Measurements from ENCODE around the gene MBOAT1. TPM values are rescaled to one million over a fixed set of nuclear protein-coding genes. Genes with fewer than 3 reads are reported as not detected.
"Not testable (repeated sequence)": the region's sequence is repeated elsewhere in the genome, so short reads cannot be mapped to it uniquely, and the experiment has no call there.

MBOAT1 gene
- polyA plus RNA-seq, 1 donor from 2014 or later = not detected

- Histone ChIP-seq H4K20me1 (ENCODE audit: insufficient read depth) (no peaks in the 10 kb centered on the region), H3K79me2 (replicated peaks; ENCODE audit: insufficient read depth, low read length) (no peaks in the 10 kb centered on the region), H3K9me2 (ENCODE audit: insufficient read depth, low read length) (no peaks in the 10 kb centered on the region), H3F3A (ENCODE audit: insufficient read depth, low read length, poor library complexity, severe bottlenecking) (no peaks in the 10 kb centered on the region), H3K9me3 (ENCODE audit: low read length) (no peaks in the 10 kb centered on the region), H3K9ac (ENCODE audit: low read length) (no peak overlapping the region), H2AFZ (ENCODE audit: low read depth, low read length) (no peak overlapping the region), H3K4me3 (ENCODE audit: low read length) (no peak overlapping the region), H3K36me3 (ENCODE audit: insufficient read depth, low read length) (no peaks in the 10 kb centered on the region), H3K27ac (ENCODE audit: low read length) (no peak overlapping the region), H3K4me2 (ENCODE audit: low read length) (no peak overlapping the region), H3K27me3 (ENCODE audit: insufficient read depth, low read depth, low read length) (no peaks in the 10 kb centered on the region)
- TF ChIP-seq CTCF (IDR thresholded peaks at IDR 0.05; ENCODE audit: poor library complexity, severe bottlenecking) = no peak
- no peak for TF ChIP-seq MXI1 (conservative IDR thresholded peaks at IDR 0.05; ENCODE audit: poor library complexity, severe bottlenecking)
- no peak for TF ChIP-seq POLR2AphosphoS5 (IDR thresholded peaks at IDR 0.05)
- no peak for TF ChIP-seq EP300 (conservative IDR thresholded peaks at IDR 0.05; ENCODE audit: poor library complexity, severe bottlenecking)
- no peak for TF ChIP-seq REST (IDR thresholded peaks at IDR 0.05; ENCODE audit: borderline replicate concordance)
- no peak for TF ChIP-seq SMC3 (conservative IDR thresholded peaks at IDR 0.05; ENCODE audit: poor library complexity)
- TF ChIP-seq RAD21 (conservative IDR thresholded peaks at IDR 0.05) = no peak
- no peak for TF ChIP-seq EZH2 (IDR thresholded peaks at IDR 0.05; ENCODE audit: borderline replicate concordance, insufficient read depth, low read length, poor library complexity, severe bottlenecking)
- no peak for TF ChIP-seq TAF1 (IDR thresholded peaks at IDR 0.05; ENCODE audit: low read depth)
These were observed 30.2 kb downstream of the MBOAT1 start for GRCh38 chr6:20182069-20182468.

GRCh38 chr6:20180935-20181334 lies 31.3 kb downstream of the MBOAT1 start:
- no peak overlapping the region for H3K4me3 ChIP-seq (ENCODE audit: low read length)
- H3K9me2 ChIP-seq (ENCODE audit: insufficient read depth, low read length) = no peaks in the 10 kb centered on the region
- no peak for TF ChIP-seq TAF1 (IDR thresholded peaks at IDR 0.05; ENCODE audit: low read depth)
- no peak for TF ChIP-seq MXI1 (conservative IDR thresholded peaks at IDR 0.05; ENCODE audit: poor library complexity, severe bottlenecking)
- TF ChIP-seq EZH2 (IDR thresholded peaks at IDR 0.05; ENCODE audit: borderline replicate concordance, insufficient read depth, low read length, poor library complexity, severe bottlenecking) = no peak
- no peak for TF ChIP-seq POLR2AphosphoS5 (IDR thresholded peaks at IDR 0.05)
- no peak for TF ChIP-seq SMC3 (conservative IDR thresholded peaks at IDR 0.05; ENCODE audit: poor library complexity)
- no peak for TF ChIP-seq CTCF (IDR thresholded peaks at IDR 0.05; ENCODE audit: poor library complexity, severe bottlenecking)
- no peak for TF ChIP-seq REST (IDR thresholded peaks at IDR 0.05; ENCODE audit: borderline replicate concordance)
- no peak for TF ChIP-seq RAD21 (conservative IDR thresholded peaks at IDR 0.05)
- TF ChIP-seq EP300 (conservative IDR thresholded peaks at IDR 0.05; ENCODE audit: poor library complexity, severe bottlenecking) = no peak
- no peak overlapping the region for H3K9ac ChIP-seq (ENCODE audit: low read length)
- H4K20me1 ChIP-seq (ENCODE audit: insufficient read depth) = no peaks in the 10 kb centered on the region
- H3K36me3 ChIP-seq (ENCODE audit: insufficient read depth, low read length) = no peaks in the 10 kb centered on the region
- no peak overlapping the region for H3K27ac ChIP-seq (ENCODE audit: low read length)
- H2AFZ ChIP-seq (ENCODE audit: low read depth, low read length) = no peak overlapping the region
- no peaks in the 10 kb centered on the region for H3K27me3 ChIP-seq (ENCODE audit: insufficient read depth, low read depth, low read length)
- H3F3A ChIP-seq (ENCODE audit: insufficient read depth, low read length, poor library complexity, severe bottlenecking) = no peaks in the 10 kb centered on the region
- no peaks in the 10 kb centered on the region for H3K79me2 ChIP-seq (replicated peaks; ENCODE audit: insufficient read depth, low read length)
- no peak overlapping the region for H3K4me2 ChIP-seq (ENCODE audit: low read length)
- no peaks in the 10 kb centered on the region for H3K9me3 ChIP-seq (ENCODE audit: low read length)

GRCh38 chr6:20179287-20180045 lies 32.8 kb downstream of the MBOAT1 start:
- H3K4me2 ChIP-seq (ENCODE audit: low read length); H2AFZ ChIP-seq (ENCODE audit: low read depth, low read length); H3K27ac ChIP-seq (ENCODE audit: low read length); H3F3A ChIP-seq (ENCODE audit: insufficient read depth, low read length, poor library complexity, severe bottlenecking); H3K9me3 ChIP-seq (ENCODE audit: low read length); H3K27me3 ChIP-seq (ENCODE audit: insufficient read depth, low read depth, low read length); H3K9ac ChIP-seq (ENCODE audit: low read length); H3K4me3 ChIP-seq (ENCODE audit: low read length); H4K20me1 ChIP-seq (ENCODE audit: insufficient read depth); H3K9me2 ChIP-seq (ENCODE audit: insufficient read depth, low read length); H3K79me2 ChIP-seq (replicated peaks; ENCODE audit: insufficient read depth, low read length); H3K36me3 ChIP-seq (ENCODE audit: insufficient read depth, low read length): not testable (repeated sequence)
